Measurements from ENCODE around the gene SMAD2. TPM values are rescaled to one million over a fixed set of nuclear protein-coding genes. Genes with fewer than 3 reads are reported as not detected.
A peak's percentile ranks its signal among the peaks of the same experiment; 100 is the strongest.

Gene SMAD2
- total RNA-seq, 1 donor from 2014 or later, result 383 TPM

GRCh38 chr18:47791461-47791985, 138.9 kb downstream of the SMAD2 start:
- no peaks in the 10 kb centered on the region for H3K4me1 Mint-ChIP-seq (ENCODE audit: low read depth)
- no peaks in the 10 kb centered on the region for H3K9me3 Mint-ChIP-seq
- no peak overlapping the region for H3K27ac Mint-ChIP-seq
- no peak overlapping the region for H3K4me3 Mint-ChIP-seq
- H3K36me3 Mint-ChIP-seq (ENCODE audit: low read depth), result no peaks in the 10 kb centered on the region
- intact Hi-C loops (cut with micrococcal nuclease), result no loop called here
- H3K27me3 Mint-ChIP-seq (ENCODE audit: insufficient read depth), result peaks cover 9% of the 10 kb centered on the region
- DNase-seq (ENCODE audit: low spot score), result no peak

GRCh38 chr18:47790036-47790435, 140.4 kb downstream of the SMAD2 start:
- no peak for DNase-seq (ENCODE audit: low spot score)
- peaks cover 9% of the 10 kb centered on the region for H3K27me3 Mint-ChIP-seq (ENCODE audit: insufficient read depth)
- H3K36me3 Mint-ChIP-seq (ENCODE audit: low read depth), result no peaks in the 10 kb centered on the region
- no peak overlapping the region for H3K4me3 Mint-ChIP-seq
- intact Hi-C loops (cut with micrococcal nuclease), result no loop called here
- no peak overlapping the region for H3K27ac Mint-ChIP-seq
- no peaks in the 10 kb centered on the region for H3K4me1 Mint-ChIP-seq (ENCODE audit: low read depth)
- peaks cover 3% of the 10 kb centered on the region for H3K9me3 Mint-ChIP-seq

GRCh38 chr18:47788621-47789020, 141.8 kb downstream of the SMAD2 start:
- no peak for DNase-seq (ENCODE audit: low spot score)
- no peaks in the 10 kb centered on the region for H3K36me3 Mint-ChIP-seq (ENCODE audit: low read depth)
- H3K27me3 Mint-ChIP-seq (ENCODE audit: insufficient read depth), result peaks cover 11% of the 10 kb centered on the region
- intact Hi-C loops (cut with micrococcal nuclease), result no loop called here
- H3K27ac Mint-ChIP-seq, result no peak overlapping the region
- no peak overlapping the region for H3K4me3 Mint-ChIP-seq
- H3K4me1 Mint-ChIP-seq (ENCODE audit: low read depth), result no peaks in the 10 kb centered on the region
- H3K9me3 Mint-ChIP-seq, result peaks cover 15% of the 10 kb centered on the region

GRCh38 chr18:47781561-47781960, 148.9 kb downstream of the SMAD2 start:
- Mint-ChIP-seq H3K36me3 (ENCODE audit: low read depth) (no peaks in the 10 kb centered on the region), H3K27me3 (ENCODE audit: insufficient read depth) (peaks cover 5% of the 10 kb centered on the region), H3K4me1 (ENCODE audit: low read depth) (peaks cover 12% of the 10 kb centered on the region), H3K9me3 (peaks cover 15% of the 10 kb centered on the region), H3K27ac (no peak overlapping the region), H3K4me3 (no peak overlapping the region)
- no peak for DNase-seq (ENCODE audit: low spot score)
- intact Hi-C loops (cut with micrococcal nuclease), result no loop called here

GRCh38 chr18:47780011-47780725, 150.3 kb downstream of the SMAD2 start:
- Mint-ChIP-seq H3K27ac (no peak overlapping the region), H3K4me1 (ENCODE audit: low read depth) (peaks cover 12% of the 10 kb centered on the region), H3K36me3 (ENCODE audit: low read depth) (no peaks in the 10 kb centered on the region), H3K9me3 (peaks cover 13% of the 10 kb centered on the region), H3K27me3 (ENCODE audit: insufficient read depth) (peaks cover 5% of the 10 kb centered on the region), H3K4me3 (no peak overlapping the region)
- intact Hi-C loops (cut with micrococcal nuclease), result no loop called here
- DNase-seq (ENCODE audit: low spot score), result no peak

- H3K9me3 Mint-ChIP-seq, result peaks cover 6% of the 10 kb centered on the region
- intact Hi-C loops (cut with micrococcal nuclease), result loop anchor here (5.0 to 10.0 kb wide), 2 partner anchors 128 to 545 kb away; no protein-coding TSS in a partner anchor
Observed at GRCh38 chr18:47779381-47779780, 151.1 kb downstream of the SMAD2 start.

GRCh38 chr18:47777626-47778025, 152.8 kb downstream of the SMAD2 start:
- no peaks in the 10 kb centered on the region for H3K9me3 Mint-ChIP-seq
- no peaks in the 10 kb centered on the region for H3K36me3 Mint-ChIP-seq (ENCODE audit: low read depth)
- intact Hi-C loops (cut with micrococcal nuclease), result loop anchor here (5.0 to 10.0 kb wide), 2 partner anchors 130 to 547 kb away; no protein-coding TSS in a partner anchor
- H3K4me1 Mint-ChIP-seq (ENCODE audit: low read depth), result peaks cover 16% of the 10 kb centered on the region
- H3K4me3 Mint-ChIP-seq, result no peak overlapping the region
- peaks cover 3% of the 10 kb centered on the region for H3K27me3 Mint-ChIP-seq (ENCODE audit: insufficient read depth)
- no peak overlapping the region for H3K27ac Mint-ChIP-seq
- no peak for DNase-seq (ENCODE audit: low spot score)

More at GRCh38 chr18:47779381-47779780, 151.1 kb downstream of the SMAD2 start:
- no peak overlapping the region for H3K27ac Mint-ChIP-seq
- no peak for DNase-seq (ENCODE audit: low spot score)
- peaks cover 5% of the 10 kb centered on the region for H3K27me3 Mint-ChIP-seq (ENCODE audit: insufficient read depth)
- no peak overlapping the region for H3K4me3 Mint-ChIP-seq
- peaks cover 12% of the 10 kb centered on the region for H3K4me1 Mint-ChIP-seq (ENCODE audit: low read depth)
- no peaks in the 10 kb centered on the region for H3K36me3 Mint-ChIP-seq (ENCODE audit: low read depth)

- no peak for DNase-seq (ENCODE audit: low spot score)
- H3K27ac Mint-ChIP-seq, result no peak overlapping the region
- intact Hi-C loops (cut with micrococcal nuclease), result loop anchor here (5.0 to 10.0 kb wide), 2 partner anchors 131 to 549 kb away; no protein-coding TSS in a partner anchor
- peaks cover 6% of the 10 kb centered on the region for H3K27me3 Mint-ChIP-seq (ENCODE audit: insufficient read depth)
- no peaks in the 10 kb centered on the region for H3K36me3 Mint-ChIP-seq (ENCODE audit: low read depth)
- no peak overlapping the region for H3K4me3 Mint-ChIP-seq
- peaks cover 18% of the 10 kb centered on the region for H3K4me1 Mint-ChIP-seq (ENCODE audit: low read depth)
- no peaks in the 10 kb centered on the region for H3K9me3 Mint-ChIP-seq
Observed at GRCh38 chr18:47775961-47776360, 154.5 kb downstream of the SMAD2 start.

- intact Hi-C loops (cut with micrococcal nuclease), result loop anchor here (2.0 to 10.0 kb wide), 3 partner anchors 98 to 673 kb away; no protein-coding TSS in a partner anchor
- Mint-ChIP-seq H3K27ac (no peak overlapping the region), H3K4me1 (ENCODE audit: low read depth) (peaks cover 18% of the 10 kb centered on the region), H3K4me3 (no peak overlapping the region), H3K9me3 (no peaks in the 10 kb centered on the region), H3K27me3 (ENCODE audit: insufficient read depth) (peaks cover 10% of the 10 kb centered on the region), H3K36me3 (ENCODE audit: low read depth) (no peaks in the 10 kb centered on the region)
- DNase-seq (ENCODE audit: low spot score), result no peak
Observed at GRCh38 chr18:47773931-47774330, 156.5 kb downstream of the SMAD2 start.

- Mint-ChIP-seq H3K4me1 (ENCODE audit: low read depth) (peaks cover 12% of the 10 kb centered on the region), H3K27me3 (ENCODE audit: insufficient read depth) (peaks cover 10% of the 10 kb centered on the region), H3K9me3 (no peaks in the 10 kb centered on the region), H3K36me3 (ENCODE audit: low read depth) (no peaks in the 10 kb centered on the region), H3K27ac (peak overlapping the region; percentile 11), H3K4me3 (no peak overlapping the region)
- peak; percentile 50 for DNase-seq (ENCODE audit: low spot score)
- intact Hi-C loops (cut with micrococcal nuclease), result loop anchor here (1.0 to 10.0 kb wide), 6 partner anchors 100 to 674 kb away; partner anchors contain the start of gene SMAD2
Observed at GRCh38 chr18:47772374-47773248, 157.8 kb downstream of the SMAD2 start.

- no peak for DNase-seq (ENCODE audit: low spot score)
- Mint-ChIP-seq H3K9me3 (no peaks in the 10 kb centered on the region), H3K4me3 (no peak overlapping the region), H3K36me3 (ENCODE audit: low read depth) (no peaks in the 10 kb centered on the region), H3K27me3 (ENCODE audit: insufficient read depth) (peaks cover 10% of the 10 kb centered on the region), H3K4me1 (ENCODE audit: low read depth) (peaks cover 6% of the 10 kb centered on the region), H3K27ac (no peak overlapping the region)
- intact Hi-C loops (cut with micrococcal nuclease), result loop anchor here (1.0 to 10.0 kb wide), 6 partner anchors 100 to 675 kb away; partner anchors contain the start of gene SMAD2
Observed at GRCh38 chr18:47771922-47772321, 158.5 kb downstream of the SMAD2 start.

- no peak overlapping the region for H3K27ac Mint-ChIP-seq
- H3K9me3 Mint-ChIP-seq, result no peaks in the 10 kb centered on the region
- peaks cover 26% of the 10 kb centered on the region for H3K27me3 Mint-ChIP-seq (ENCODE audit: insufficient read depth)
- no peak overlapping the region for H3K4me3 Mint-ChIP-seq
- DNase-seq (ENCODE audit: low spot score), result no peak
- H3K36me3 Mint-ChIP-seq (ENCODE audit: low read depth), result no peaks in the 10 kb centered on the region
- peaks cover 3% of the 10 kb centered on the region for H3K4me1 Mint-ChIP-seq (ENCODE audit: low read depth)
- intact Hi-C loops (cut with micrococcal nuclease), result no loop called here
Observed at GRCh38 chr18:47767699-47768098, 162.8 kb downstream of the SMAD2 start.

Measured in activated T-helper 1 cell treated with anti-CD3 and anti-CD28 coated beads, Interleukin-12 subunit alpha, Interleukin-12 subunit beta, Interleukin-2, Interleukin-4 antibody, amounts not matched to agents 30 ng/mL and 10 ng/mL and 1 ng/mL, durations not matched to agents 14 hours and 24 hours and 36 hours (primary cell).